OCI-LY1 (cell line): ENCODE results near the gene YDJC.
"Not testable (repeated sequence)": the region's sequence is repeated elsewhere in the genome, so short reads cannot be mapped to it uniquely, and the experiment has no call there.

Experiments used
- H2AFZ ChIP-seq: fragments of 200-600 bp; sonication (generic), shearing (Covaris generic); 2 replicates; pipeline ENCODE4 v1.6.0; 2014; ENCODE audit warnings: antibody characterized with exemption, mild to moderate bottlenecking, low read length
- H3F3A ChIP-seq: fragments of 200-600 bp; sonication (generic), shearing (Covaris generic); 2 replicates; pipeline ENCODE4 v1.6.0; 2014; ENCODE audit warnings: mild to moderate bottlenecking, antibody characterized with exemption, low read length, moderate library complexity; ENCODE audit not compliant: insufficient read depth
- H3K27ac ChIP-seq: fragments of 200-600 bp; sonication (generic); 2 replicates; pipeline ENCODE4 v1.5.1; 2014; ENCODE audit warnings: low read length, mixed run types, mild to moderate bottlenecking, low read depth; ENCODE audit not compliant: poor library complexity, severe bottlenecking
- H3K27me3 ChIP-seq: fragments of 200-600 bp; sonication (generic); 2 replicates; pipeline ENCODE4 v1.6.0; 2014; ENCODE audit warnings: antibody characterized with exemption, mild to moderate bottlenecking, low read length, moderate library complexity; ENCODE audit not compliant: insufficient read depth
- H3K36me3 ChIP-seq: fragments of 200-600 bp; sonication (generic); 2 replicates; pipeline ENCODE4 v1.6.1; 2014; ENCODE audit warnings: mild to moderate bottlenecking, antibody characterized with exemption, low read length, moderate library complexity, mixed read lengths; ENCODE audit not compliant: insufficient read depth
- H3K4me1 ChIP-seq: fragments of 200-600 bp; sonication (generic); 2 replicates; pipeline ENCODE4 v1.5.1; 2014; ENCODE audit warnings: mild to moderate bottlenecking, low read length, moderate library complexity; ENCODE audit not compliant: insufficient read depth, severe bottlenecking
- H3K4me2 ChIP-seq: fragments of 200-600 bp; sonication (generic), shearing (Covaris generic); 2 replicates; pipeline ENCODE4 v1.6.1; 2014; ENCODE audit warnings: low read length
- H3K4me3 ChIP-seq: fragments of 200-600 bp; sonication (generic); 2 replicates; pipeline ENCODE4 v1.5.1; 2014; ENCODE audit warnings: low read length, low read depth, mild to moderate bottlenecking, mixed read lengths; ENCODE audit not compliant: poor library complexity, severe bottlenecking
- H3K79me2 ChIP-seq: fragments of 200-600 bp; shearing (Covaris generic); 2 replicates; pipeline ENCODE4 v1.6.1; 2016; ENCODE audit warnings: mixed run types, low read length, mixed read lengths; ENCODE audit not compliant: insufficient read depth
- H3K9ac ChIP-seq: fragments of 200-600 bp; sonication (generic), shearing (Covaris generic); 2 replicates; pipeline ENCODE4 v1.6.1; 2014; ENCODE audit warnings: mild to moderate bottlenecking, low read length, mixed read lengths
- H3K9me2 ChIP-seq: fragments of 200-600 bp; sonication (generic), shearing (Covaris generic); 2 replicates; pipeline ENCODE4 v1.6.1; 2014; ENCODE audit warnings: low read depth, mild to moderate bottlenecking, low read length, mixed read lengths
- H3K9me3 ChIP-seq: fragments of 200-600 bp; shearing (Covaris generic); 2 replicates; pipeline ENCODE4 v1.6.1; 2014; ENCODE audit warnings: low read length, mixed read lengths
- H4K20me1 ChIP-seq: fragments of 200-600 bp; sonication (generic), shearing (Covaris generic); 2 replicates; pipeline ENCODE4 v1.6.0; 2016; ENCODE audit warnings: mild to moderate bottlenecking, low read length; ENCODE audit not compliant: insufficient read depth
- CTCF ChIP-seq: fragments of 200-600 bp; sonication (generic), shearing (Covaris generic); IDR thresholded peaks from 2 replicates; pipeline ENCODE4 v1.5.1; 2017; ENCODE audit warnings: mild to moderate bottlenecking, antibody characterized with exemption, low read length, moderate library complexity, mixed read lengths
- EZH2 ChIP-seq: fragments of 200-600 bp; sonication (generic), shearing (Covaris generic); IDR thresholded peaks from 2 replicates; pipeline ENCODE4 v1.8.0; 2017; ENCODE audit warnings: borderline replicate concordance, mixed run types, mild to moderate bottlenecking, antibody characterized with exemption, low read length, moderate library complexity, mixed read lengths

Gene YDJC

GRCh38 chr22:21580623-21581007 is 49.2 kb downstream of the YDJC start:
- H3K27me3 ChIP-seq, H3K4me2 ChIP-seq, H2AFZ ChIP-seq, H3F3A ChIP-seq, H3K9me3 ChIP-seq, H3K9me2 ChIP-seq, H4K20me1 ChIP-seq, H3K4me3 ChIP-seq, H3K9ac ChIP-seq, H3K27ac ChIP-seq: not testable (repeated sequence)
- Histone ChIP-seq H3K4me1 (peaks cover 39% of the 10 kb centered on the region), H3K79me2 (peaks cover 93% of the 10 kb centered on the region), H3K36me3 (peaks cover 12% of the 10 kb centered on the region; the same call in 1 of the 2 replicates)

- Histone ChIP-seq H3K4me1 (peaks cover 41% of the 10 kb centered on the region), H2AFZ (no peak overlapping the region), H3K79me2 (peaks cover 93% of the 10 kb centered on the region), H3K9me3 (no peaks in the 10 kb centered on the region), H3K27me3 (no peaks in the 10 kb centered on the region), H3K4me2 (no peak overlapping the region; the same call in 1 of the 2 replicates), H3K4me3 (no peak overlapping the region), H3K27ac (peak overlapping the region; percentile 21), H3F3A (no peaks in the 10 kb centered on the region), H4K20me1 (no peaks in the 10 kb centered on the region), H3K9me2 (no peaks in the 10 kb centered on the region), H3K36me3 (peaks cover 12% of the 10 kb centered on the region; the same call in 1 of the 2 replicates), H3K9ac (no peak overlapping the region)
- TF ChIP-seq EZH2 (no peak), CTCF (no peak)
Measured at GRCh38 chr22:21579474-21579851, 50.4 kb downstream of the YDJC start.
